Stomach (tissue), 9 donors: ENCODE results near the gene DCAF8. TPM values are rescaled to one million over a fixed set of nuclear protein-coding genes. Genes with fewer than 3 reads are reported as not detected.

Experiments used
- DNase-seq, 2 donors: peaks; one replicate each; pipeline versions ENCODE4 v3.0.0 to v3.0.0-alpha.2; 2013 to 2019
- H3K27ac ChIP-seq, 5 donors: fragments of 200-600 bp in 4 of 5; sonication (generic) in 4 of 5; one replicate each; pipeline ENCODE4 v1.5.1; 2013 to 2019; ENCODE audit warnings: mild to moderate bottlenecking in 1 of 5, moderate library complexity in 1 of 5
- H3K27me3 ChIP-seq, 3 donors: fragments of 200-600 bp; sonication (generic); one replicate each; pipeline ENCODE4 v1.5.1; 2017 to 2019; ENCODE audit warnings: mixed run types in 1 of 3
- H3K36me3 ChIP-seq, 4 donors: fragments of 200-600 bp; sonication (generic); 1 replicate in 3 of 4; 2 replicates in 1 of 4; pipeline ENCODE4 v1.5.1; 2016 to 2019
- H3K4me1 ChIP-seq, 4 donors: fragments of 200-600 bp; sonication (generic); one replicate each; pipeline ENCODE4 v1.5.1; 2016 to 2019
- H3K4me3 ChIP-seq, 4 donors: fragments of 200-600 bp; sonication (generic) in 3 of 4; one replicate each; pipeline ENCODE4 v1.5.1; 2016 to 2019; ENCODE audit warnings: mild to moderate bottlenecking in 1 of 4
- H3K9me3 ChIP-seq, 4 donors: fragments of 200-600 bp; sonication (generic); one replicate each; pipeline ENCODE4 v1.5.1; 2016 to 2019
- CTCF ChIP-seq, 7 experiments: fragments of 450-650 bp in 4 of 7; fragments of 200-600 bp in 3 of 7; sonication (generic) in 3 of 7; IDR thresholded peaks; one replicate each; pipeline ENCODE4 v1.5.1; 2016 to 2019; ENCODE audit warnings: antibody characterized with exemption in 7 of 7, control low read depth in 2 of 7, mild to moderate bottlenecking in 1 of 7
- EP300 ChIP-seq: sonication (generic); formaldehyde crosslinking; IDR thresholded peaks from one replicate; pipeline ENCODE4 v1.6.1; 2017; ENCODE audit warnings: antibody characterized with exemption
- POLR2A ChIP-seq, 4 donors: fragments of 450-650 bp; IDR thresholded peaks; one replicate each; pipeline ENCODE4 v1.6.1; 2016; ENCODE audit warnings: antibody characterized with exemption in 4 of 4, control low read depth in 2 of 4, mild to moderate bottlenecking in 1 of 4, moderate library complexity in 1 of 4
- POLR2AphosphoS5 ChIP-seq, 3 donors: sonication (generic); formaldehyde crosslinking; IDR thresholded peaks; one replicate each; pipeline ENCODE4 v1.6.1; 2016; ENCODE audit warnings: antibody characterized with exemption in 3 of 3
- WGBS, 5 donors: extraction: QIAGEN DNeasy Blood & Tissue Kit in 3 of 5; methylation state at CpG; one replicate each; pipeline versions ENCODE4 v1.1.5 to v1.1.7; 2013 to 2018; 5-methylcytosine and 5-hydroxymethylcytosine counted together
- intact Hi-C: fragments of 100-400 bp; cut with DNase I; formaldehyde crosslinking; loops from one replicate; pipeline ENCODE4 v1.15.1; 2023; ENCODE audit warnings: low total_unique reads
- polyA plus RNA-seq, 3 donors: library from polyadenylated mRNA; stranded (reverse); fragments of 200-250 nt; gene quantifications; one replicate each; pipeline ENCODE4 v1.2.3, GENCODE V29; 2013
- total RNA-seq, 5 donors: library from RNA; depleted of rRNA; stranded (reverse); fragments of >200 nt; gene quantifications; one replicate each; pipeline versions ENCODE4 v1.1.0 to v1.2.3, GENCODE V29; 2014 to 2016
- donor health status: healthy with polysubstance abuse.
- donor health status: Bipolar disorder and iron deficiency.
- donor health status: healthy.

Gene DCAF8
- total and polyA plus RNA-seq, 8 donors = 39.4 to 267 (median 86.4) TPM

GRCh38 chr1:160194737-160195059 is 67.7 kb downstream of the DCAF8 start:
- Histone ChIP-seq H3K27me3 (no peaks in the 10 kb centered on the region), H3K9me3 (no peaks in the 10 kb centered on the region), H3K27ac (no peak overlapping the region), H3K4me1 (peaks cover 4 to 20% (median 11%) of the 10 kb centered on the region in 4 donors), H3K36me3 (no peaks in the 10 kb centered on the region), H3K4me3 (no peak overlapping the region)
- TF ChIP-seq CTCF (IDR thresholded peaks at IDR 0.05) (no peak), POLR2A (IDR thresholded peaks at IDR 0.05) (no peak), POLR2AphosphoS5 (IDR thresholded peaks at IDR 0.05) (no peak), EP300 (no peak)
- intact Hi-C loops = loop anchor here (5.0 to 10.0 kb wide), 3 partner anchors 58 to 90 kb away; partner anchors contain the start of gene PEX19
- DNase-seq = no peak
- 68 to 98% (median 83%) methylated on average over 2 of the region's 2 CpGs for WGBS, 5 donors

- WGBS, 5 donors = 84 to 94% (median 87%) methylated on average over 9 of the region's 9 CpGs
- Histone ChIP-seq H3K9me3 (no peaks in the 10 kb centered on the region), H3K36me3 (no peaks in the 10 kb centered on the region), H3K4me1 (peaks cover 4 to 23% (median 12%) of the 10 kb centered on the region in 4 donors), H3K27me3 (no peaks in the 10 kb centered on the region), H3K27ac (no peak overlapping the region), H3K4me3 (no peak overlapping the region)
- intact Hi-C loops = loop anchor here (5.0 to 10.0 kb wide), 3 partner anchors 58 to 91 kb away; partner anchors contain the start of gene PEX19
- TF ChIP-seq POLR2AphosphoS5 (IDR thresholded peaks at IDR 0.05) (no peak), EP300 (no peak), POLR2A (IDR thresholded peaks at IDR 0.05) (no peak), CTCF (IDR thresholded peaks at IDR 0.05) (no peak)
- no peak for DNase-seq
Measured at GRCh38 chr1:160193832-160194736, 68.3 kb downstream of the DCAF8 start.

GRCh38 chr1:160193091-160193819 is 69.1 kb downstream of the DCAF8 start:
- no peaks in the 10 kb centered on the region for H3K36me3 ChIP-seq
- H3K27ac ChIP-seq = peak overlapping the region in 1 of 5 donors; percentile 38
- WGBS, 5 donors = 19 to 23% (median 22%) methylated on average over 16 of the region's 16 CpGs
- intact Hi-C loops = loop anchor here (5.0 to 10.0 kb wide), 3 partner anchors 59 to 92 kb away; partner anchors contain the start of gene PEX19
- H3K4me3 ChIP-seq = no peak overlapping the region
- H3K9me3 ChIP-seq = no peaks in the 10 kb centered on the region
- TF ChIP-seq CTCF (IDR thresholded peaks at IDR 0.05) (peak in 6 of 7 experiments; percentile 42 to 96 (median 92)), EP300 (no peak), POLR2A (IDR thresholded peaks at IDR 0.05) (no peak), POLR2AphosphoS5 (IDR thresholded peaks at IDR 0.05) (peak; percentile 11 to 75 (median 19))
- no peaks in the 10 kb centered on the region for H3K27me3 ChIP-seq
- peak; percentile 89 to 95 for DNase-seq
- H3K4me1 ChIP-seq = peaks cover 4 to 23% (median 12%) of the 10 kb centered on the region in 4 donors

- H3K27ac ChIP-seq = no peak overlapping the region
- no peaks in the 10 kb centered on the region for H3K27me3 ChIP-seq
- H3K9me3 ChIP-seq = no peaks in the 10 kb centered on the region
- TF ChIP-seq EP300 (no peak), CTCF (IDR thresholded peaks at IDR 0.05) (no peak), POLR2A (IDR thresholded peaks at IDR 0.05) (no peak), POLR2AphosphoS5 (IDR thresholded peaks at IDR 0.05) (no peak)
- DNase-seq = no peak
- intact Hi-C loops = loop anchor here (5.0 to 10.0 kb wide), 3 partner anchors 60 to 93 kb away; partner anchors contain the start of gene PEX19
- H3K4me3 ChIP-seq = no peak overlapping the region
- no peaks in the 10 kb centered on the region for H3K36me3 ChIP-seq
- H3K4me1 ChIP-seq = peaks cover 4 to 23% (median 12%) of the 10 kb centered on the region in 4 donors
Measured at GRCh38 chr1:160192234-160192633, 70.1 kb downstream of the DCAF8 start.
